A673 (cell line): ENCODE measurements around the gene SMAGP. TPM values are rescaled to one million over a fixed set of nuclear protein-coding genes. Genes with fewer than 3 reads are reported as not detected.
"Not testable (repeated sequence)": the region's sequence is repeated elsewhere in the genome, so short reads cannot be mapped to it uniquely, and the experiment has no call there.

Experiments
- BruUV-seq: library from RNA; stranded (reverse); fragments of 400-500 nt; replicated peaks from 2 replicates; lab custom pipeline; 2021; lab: Mats Ljungman, UMichigan
- CTCF ChIA-PET: fragments of 300-600 bp; sonication (Branson Sonifier 250); formaldehyde crosslinking; loops from one replicate; lab custom pipeline; 2022; ENCODE audit warnings: antibody characterized with exemption; lab: Charles Lee
- POLR2A ChIA-PET: fragments of 300-600 bp; sonication (Branson Sonifier 250); formaldehyde crosslinking; loops from one replicate; lab custom pipeline; 2022; ENCODE audit warnings: antibody characterized with exemption; ENCODE audit not compliant: low non-redundant PET; lab: Charles Lee
- DNase-seq: peaks from one replicate; pipeline ENCODE4 v3.0.0-alpha.2; 2015; ENCODE audit warnings: low spot score
- H3K27ac ChIP-seq: fragments of 200-600 bp; sonication (generic); 2 replicates; pipeline ENCODE4 v1.5.1; 2016; ENCODE audit warnings: mixed run types, low read depth, mild to moderate bottlenecking, mixed read lengths, antibody characterized with exemption, low read length; ENCODE audit not compliant: poor library complexity, severe bottlenecking
- H3K27me3 ChIP-seq: fragments of 200-600 bp; sonication (generic); replicated peaks from 2 replicates; pipeline ENCODE4 v1.6.1; 2017; ENCODE audit warnings: mixed run types, low read depth, mild to moderate bottlenecking, mixed read lengths, antibody characterized with exemption, low read length; ENCODE audit not compliant: insufficient read depth, poor library complexity
- H3K36me3 ChIP-seq: fragments of 200-600 bp; sonication (generic); 2 replicates; pipeline ENCODE4 v1.6.1; 2016; ENCODE audit warnings: mixed run types, mild to moderate bottlenecking, mixed read lengths, antibody characterized with exemption, low read length; ENCODE audit not compliant: insufficient read depth, poor library complexity, severe bottlenecking
- H3K4me1 ChIP-seq: fragments of 200-600 bp; sonication (generic); 2 replicates; pipeline ENCODE4 v1.6.1; 2017; ENCODE audit warnings: mixed run types, mild to moderate bottlenecking, mixed read lengths, antibody characterized with exemption, low read length; ENCODE audit not compliant: insufficient read depth, poor library complexity, severe bottlenecking
- H3K4me3 ChIP-seq: fragments of 200-600 bp; sonication (generic); 2 replicates; pipeline ENCODE4 v1.5.1; 2016; ENCODE audit warnings: low read depth, mixed run types, mild to moderate bottlenecking, mixed read lengths, low read length; ENCODE audit not compliant: poor library complexity, severe bottlenecking
- H3K9me3 ChIP-seq: fragments of 200-600 bp; sonication (generic); 2 replicates; pipeline ENCODE4 v1.6.1; 2016; ENCODE audit warnings: mixed run types, low read depth, mild to moderate bottlenecking, mixed read lengths, antibody characterized with exemption, low read length; ENCODE audit not compliant: poor library complexity, severe bottlenecking
- CTCF ChIP-seq: fragments of 300-800, 200-600 bp; sonication (generic); conservative IDR thresholded peaks from 2 replicates; pipeline ENCODE4 v1.5.1; 2017; ENCODE audit warnings: low read depth, mild to moderate bottlenecking, antibody characterized with exemption, low read length, moderate library complexity, mixed read lengths
- EZH2 ChIP-seq: fragments of 200-600 bp; sonication (generic); IDR thresholded peaks from 2 replicates; pipeline ENCODE4 v1.6.1; 2017; ENCODE audit warnings: borderline replicate concordance, low read depth, mild to moderate bottlenecking, mixed read lengths, antibody characterized with exemption, low read length; ENCODE audit not compliant: poor library complexity, severe bottlenecking
- intact Hi-C: fragments of 100-400 bp; cut with micrococcal nuclease; formaldehyde crosslinking; loops from one replicate; pipeline ENCODE4 v1.10.0; 2022; ENCODE audit not compliant: unreplicated experiment
- total RNA-seq: library from RNA; stranded (reverse); gene quantifications from 2 replicates; pipeline ENCODE4 v1.2.3, GENCODE V29; 2021

SMAGP gene
- total RNA-seq, 1 experiment from 2014 or later = 26.5 TPM

DNA sequence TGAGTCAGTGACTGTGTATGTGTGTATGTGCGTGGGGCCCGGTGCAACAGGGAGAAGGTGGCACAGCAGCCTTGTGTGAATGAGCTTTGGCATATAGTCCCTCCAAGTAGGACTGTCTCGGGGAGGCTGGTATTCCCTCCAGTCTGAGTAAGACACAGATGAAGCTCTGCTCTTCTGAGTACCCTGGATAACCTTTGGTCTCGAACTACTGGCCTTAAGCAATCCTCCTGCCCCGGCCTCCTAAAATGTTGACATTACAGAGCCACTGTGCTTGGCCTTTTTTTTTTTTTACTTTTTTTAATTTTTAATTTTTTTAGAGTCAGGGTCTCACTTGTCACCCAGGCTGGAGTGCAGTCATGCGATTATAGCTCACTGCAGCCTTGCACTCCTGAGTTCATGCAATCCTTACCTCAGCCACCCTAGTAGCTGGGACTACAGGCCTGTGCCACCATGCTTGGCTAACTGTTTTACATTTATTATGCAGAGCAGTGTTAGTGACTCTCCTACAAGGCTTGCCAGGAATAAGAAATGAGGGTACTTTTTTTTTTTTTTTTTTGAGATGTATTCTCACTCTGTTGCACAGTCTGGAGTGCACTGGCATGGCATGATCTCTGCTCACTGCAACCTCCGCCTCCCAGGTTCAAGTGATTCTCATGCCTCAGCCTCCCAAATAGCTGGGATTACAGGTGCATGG, 41.0 kb downstream of the SMAGP start:
- DNase-seq = no peak
- no TSS peak for BruUV-seq
- POLR2A ChIA-PET = no interaction called here
- intact Hi-C loops = no loop called here
- Histone ChIP-seq H3K36me3 (no peaks in the 10 kb centered on the region), H3K27ac (no peak overlapping the region), H3K4me1 (peaks cover 10% of the 10 kb centered on the region), H3K9me3 (no peaks in the 10 kb centered on the region), H3K27me3 (no peaks in the 10 kb centered on the region), H3K4me3 (no peak overlapping the region)
- CTCF ChIA-PET = no interaction called here
- no peak for TF ChIP-seq EZH2
- no peak for TF ChIP-seq CTCF

DNA sequence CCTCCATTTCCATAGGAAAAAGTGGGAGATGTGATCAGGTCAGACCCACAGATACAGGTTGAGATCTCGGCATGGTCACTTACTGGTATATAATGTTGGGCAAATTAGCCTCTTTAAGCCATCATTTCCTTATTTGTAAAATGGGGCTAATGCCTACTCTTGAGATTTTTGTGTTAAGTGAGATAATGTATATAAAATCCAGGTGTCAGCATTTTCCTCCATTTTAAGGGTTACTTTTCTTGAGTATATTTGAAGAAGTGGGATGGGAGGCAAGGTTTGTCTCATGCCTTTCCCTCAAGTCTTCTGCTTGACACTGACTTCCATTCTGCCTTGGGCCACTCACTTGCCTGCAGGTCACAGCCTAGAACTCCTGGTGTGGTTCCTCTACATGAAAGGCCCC, 42.3 kb downstream of the SMAGP start:
- peaks cover 10% of the 10 kb centered on the region for H3K4me1 ChIP-seq
- no TSS peak for BruUV-seq
- intact Hi-C loops = no loop called here
- ChIA-PET POLR2A (no interaction called here), CTCF (no interaction called here)
- no peaks in the 10 kb centered on the region for H3K27me3 ChIP-seq
- H3K27ac ChIP-seq = no peak overlapping the region
- H3K9me3 ChIP-seq = no peaks in the 10 kb centered on the region
- no peak for DNase-seq
- TF ChIP-seq EZH2 = no peak
- no peak for TF ChIP-seq CTCF
- no peak overlapping the region for H3K4me3 ChIP-seq
- H3K36me3 ChIP-seq = no peaks in the 10 kb centered on the region

GRCh38 chr12:51227112-51227511, 43.1 kb downstream of the SMAGP start:
- POLR2A ChIA-PET, intact Hi-C loops, H3K27ac ChIP-seq, DNase-seq, H3K9me3 ChIP-seq, H3K4me1 ChIP-seq, H3K4me3 ChIP-seq, H3K27me3 ChIP-seq, BruUV-seq, CTCF ChIA-PET, H3K36me3 ChIP-seq: not testable (repeated sequence)

DNA sequence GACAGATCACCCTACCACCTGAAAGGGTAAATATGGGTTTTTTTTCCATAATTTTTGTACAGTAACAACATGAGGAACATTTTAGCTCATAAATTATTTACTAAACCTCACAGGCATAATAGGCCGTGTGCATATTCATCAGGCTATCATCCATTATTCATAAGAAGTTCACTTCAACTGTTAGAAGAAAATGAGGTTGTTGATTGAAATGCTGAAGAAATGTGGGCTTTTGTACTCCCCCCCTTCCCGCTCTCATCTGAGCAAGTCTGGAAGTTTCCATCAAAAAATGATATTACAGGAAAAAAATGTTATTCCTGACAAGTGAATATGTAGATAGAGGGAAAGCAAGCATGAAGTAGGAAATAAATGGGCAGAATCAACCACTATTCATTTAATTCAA, 44.4 kb downstream of the SMAGP start:
- intact Hi-C loops = no loop called here
- Histone ChIP-seq H3K27ac (no peak overlapping the region), H3K36me3 (no peaks in the 10 kb centered on the region), H3K4me1 (peaks cover 10% of the 10 kb centered on the region), H3K4me3 (no peak overlapping the region), H3K9me3 (no peaks in the 10 kb centered on the region), H3K27me3 (no peaks in the 10 kb centered on the region)
- no TSS peak for BruUV-seq
- TF ChIP-seq CTCF (no peak), EZH2 (no peak)
- peak; percentile 41 for DNase-seq
- ChIA-PET CTCF (no interaction called here), POLR2A (no interaction called here)
